ENCODE results near the gene APOBEC3G. TPM values are rescaled to one million over a fixed set of nuclear protein-coding genes. Genes with fewer than 3 reads are reported as not detected.
"Not testable (repeated sequence)": the region's sequence is repeated elsewhere in the genome, so short reads cannot be mapped to it uniquely, and the experiment has no call there.

The APOBEC3G gene
- total RNA-seq, 1 donor from 2014 or later, result 19.2 TPM

DNA sequence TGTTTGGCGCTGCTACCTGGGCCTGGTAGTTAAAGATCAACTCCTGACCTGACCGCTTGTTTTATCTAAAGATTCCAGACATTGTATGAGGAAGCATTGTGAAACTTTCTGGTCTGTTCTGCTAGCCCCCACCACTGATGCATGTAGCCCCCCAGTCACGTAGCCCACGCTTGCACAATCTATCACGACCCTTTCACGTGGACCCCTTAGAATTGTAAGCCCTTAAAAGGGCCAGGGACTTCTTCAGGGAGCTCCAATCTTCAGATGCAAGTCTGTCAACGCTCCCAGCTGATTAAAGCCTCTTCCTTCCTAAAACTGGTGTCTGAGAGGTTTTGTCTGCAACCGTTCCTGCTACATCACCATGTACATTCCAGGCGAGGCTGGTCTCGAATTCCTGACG, 21.4 kb upstream of the APOBEC3G start:
- intact Hi-C loops (cut with DNase I), result no loop called here
- Histone ChIP-seq H3K4me3 (no peak overlapping the region), H3K9me3 (no peaks in the 10 kb centered on the region), H3K36me3 (no peaks in the 10 kb centered on the region), H3K27me3 (ENCODE audit: low read depth) (no peaks in the 10 kb centered on the region), H3K27ac (no peak overlapping the region), H3K4me1 (no peaks in the 10 kb centered on the region)
- DNase-seq (no peak), ATAC-seq (no peak)
- TF ChIP-seq, protein P1, sequence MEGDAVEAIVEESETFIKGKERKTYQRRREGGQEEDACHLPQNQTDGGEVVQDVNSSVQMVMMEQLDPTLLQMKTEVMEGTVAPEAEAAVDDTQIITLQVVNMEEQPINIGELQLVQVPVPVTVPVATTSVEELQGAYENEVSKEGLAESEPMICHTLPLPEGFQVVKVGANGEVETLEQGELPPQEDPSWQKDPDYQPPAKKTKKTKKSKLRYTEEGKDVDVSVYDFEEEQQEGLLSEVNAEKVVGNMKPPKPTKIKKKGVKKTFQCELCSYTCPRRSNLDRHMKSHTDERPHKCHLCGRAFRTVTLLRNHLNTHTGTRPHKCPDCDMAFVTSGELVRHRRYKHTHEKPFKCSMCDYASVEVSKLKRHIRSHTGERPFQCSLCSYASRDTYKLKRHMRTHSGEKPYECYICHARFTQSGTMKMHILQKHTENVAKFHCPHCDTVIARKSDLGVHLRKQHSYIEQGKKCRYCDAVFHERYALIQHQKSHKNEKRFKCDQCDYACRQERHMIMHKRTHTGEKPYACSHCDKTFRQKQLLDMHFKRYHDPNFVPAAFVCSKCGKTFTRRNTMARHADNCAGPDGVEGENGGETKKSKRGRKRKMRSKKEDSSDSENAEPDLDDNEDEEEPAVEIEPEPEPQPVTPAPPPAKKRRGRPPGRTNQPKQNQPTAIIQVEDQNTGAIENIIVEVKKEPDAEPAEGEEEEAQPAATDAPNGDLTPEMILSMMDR (IDR thresholded peaks at IDR 0.05), result no peak

GRCh38 chr22:39061290-39061689, 15.8 kb upstream of the APOBEC3G start:
- intact Hi-C loops (cut with DNase I); H3K9me3 ChIP-seq; H3K36me3 ChIP-seq; H3K27me3 ChIP-seq (ENCODE audit: low read depth); H3K27ac ChIP-seq; H3K4me1 ChIP-seq; DNase-seq; H3K4me3 ChIP-seq; ATAC-seq: not testable (repeated sequence)

GRCh38 chr22:39061951-39062350, 15.1 kb upstream of the APOBEC3G start:
- H3K27me3 ChIP-seq (ENCODE audit: low read depth); ATAC-seq; DNase-seq; intact Hi-C loops (cut with DNase I); H3K27ac ChIP-seq; H3K4me3 ChIP-seq; H3K36me3 ChIP-seq; H3K9me3 ChIP-seq; H3K4me1 ChIP-seq: not testable (repeated sequence)

- DNase-seq; intact Hi-C loops (cut with DNase I); H3K27ac ChIP-seq; H3K9me3 ChIP-seq; H3K4me3 ChIP-seq; H3K27me3 ChIP-seq (ENCODE audit: low read depth); H3K4me1 ChIP-seq; H3K36me3 ChIP-seq: not testable (repeated sequence)
- peak in 1 of 2 donors; percentile 14 for ATAC-seq
Observed at GRCh38 chr22:39063904-39064303, 13.2 kb upstream of the APOBEC3G start.

GRCh38 chr22:39066442-39067276, 10.4 kb upstream of the APOBEC3G start:
- ATAC-seq; intact Hi-C loops (cut with DNase I); H3K9me3 ChIP-seq; DNase-seq; H3K27me3 ChIP-seq (ENCODE audit: low read depth); H3K36me3 ChIP-seq; H3K27ac ChIP-seq; H3K4me3 ChIP-seq; H3K4me1 ChIP-seq: not testable (repeated sequence)

DNA sequence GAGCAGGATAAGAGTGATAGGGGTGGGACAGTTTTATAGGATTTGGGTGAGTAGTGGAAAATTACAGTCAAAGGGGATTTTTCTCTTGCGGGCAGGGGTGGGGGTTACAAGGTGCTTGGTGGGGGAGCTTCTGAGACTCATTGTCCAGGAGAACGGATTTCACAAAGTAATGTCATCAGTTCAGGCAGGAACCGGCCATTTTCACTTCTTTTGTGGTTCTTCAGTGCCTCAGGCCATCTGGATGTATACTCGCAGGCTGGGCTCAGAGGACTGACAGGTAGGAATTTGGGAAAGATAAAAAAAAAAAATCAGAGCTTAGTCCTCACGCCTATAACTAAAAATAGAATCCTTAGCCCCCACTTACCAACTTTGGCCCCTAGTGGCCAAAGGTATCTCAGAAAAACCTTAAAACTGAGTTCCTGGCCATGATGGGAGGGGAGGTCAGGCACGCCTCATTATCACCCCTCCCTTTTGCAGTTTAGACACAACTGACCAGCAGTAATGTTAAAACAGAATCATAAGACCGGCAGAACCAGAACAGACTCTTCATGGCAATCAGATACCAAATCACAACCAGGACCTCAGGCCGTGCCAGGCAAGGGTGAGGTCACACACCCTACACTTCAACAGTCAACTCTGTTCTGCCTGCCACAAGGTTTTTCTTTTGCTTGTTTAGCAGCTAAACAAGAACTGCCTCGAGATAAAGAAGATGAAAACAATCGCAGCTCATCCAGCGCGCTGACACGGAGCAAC, 8.9 kb upstream of the APOBEC3G start:
- DNase-seq (no peak), ATAC-seq (no peak)
- TF ChIP-seq, protein P1 (IDR thresholded peaks at IDR 0.05), result no peak
- no peaks in the 10 kb centered on the region for H3K4me1 ChIP-seq
- intact Hi-C loops (cut with DNase I), result no loop called here
- H3K36me3 ChIP-seq, result no peaks in the 10 kb centered on the region
- H3K27me3 ChIP-seq (ENCODE audit: low read depth), result no peaks in the 10 kb centered on the region
- no peaks in the 10 kb centered on the region for H3K9me3 ChIP-seq
- no peak overlapping the region for H3K4me3 ChIP-seq
- H3K27ac ChIP-seq, result no peak overlapping the region

- no peak overlapping the region for H3K27ac ChIP-seq
- H3K9me3 ChIP-seq, result no peaks in the 10 kb centered on the region
- H3K4me1 ChIP-seq, result no peaks in the 10 kb centered on the region
- intact Hi-C loops (cut with DNase I), result no loop called here
- H3K27me3 ChIP-seq (ENCODE audit: low read depth), result no peaks in the 10 kb centered on the region
- ATAC-seq (peak in 1 of 2 donors; percentile 13), DNase-seq (no peak)
- no peaks in the 10 kb centered on the region for H3K36me3 ChIP-seq
- TF ChIP-seq, protein P1 (IDR thresholded peaks at IDR 0.05), result no peak
- H3K4me3 ChIP-seq, result no peak overlapping the region
Observed at GRCh38 chr22:39070186-39070585, 6.9 kb upstream of the APOBEC3G start.

- H3K27ac ChIP-seq; H3K36me3 ChIP-seq; H3K4me3 ChIP-seq; H3K27me3 ChIP-seq (ENCODE audit: low read depth); H3K4me1 ChIP-seq; ATAC-seq; intact Hi-C loops (cut with DNase I); DNase-seq; H3K9me3 ChIP-seq: not testable (repeated sequence)
Observed at GRCh38 chr22:39072581-39072981, 4.5 kb upstream of the APOBEC3G start.

Data from lower lobe of right lung (tissue), 2 donors.